Parathyroid adenoma (tissue), 2 donors: ENCODE data around the gene SCCPDH.

Source experiments
- H2AFZ ChIP-seq: fragments of 300-600 bp; sonication (generic); one replicate; pipeline ENCODE4 v1.7.0; 2017; ENCODE audit warnings: antibody characterized with exemption, mild to moderate bottlenecking
- H3K27ac ChIP-seq: fragments of 300-600 bp; sonication (generic); one replicate; pipeline ENCODE4 v1.7.0; 2017
- H3K27me3 ChIP-seq: fragments of 300-600 bp; sonication (generic); one replicate; pipeline ENCODE4 v1.7.0; 2017; ENCODE audit warnings: low read length; ENCODE audit not compliant: control insufficient read depth, insufficient read depth
- H3K36me3 ChIP-seq: fragments of 300-600 bp; sonication (generic); one replicate; pipeline ENCODE4 v1.7.0; 2017; ENCODE audit warnings: low read length; ENCODE audit not compliant: control insufficient read depth, insufficient read depth
- H3K4me1 ChIP-seq: fragments of 300-600 bp; sonication (generic); one replicate; pipeline ENCODE4 v1.7.0; 2017; ENCODE audit warnings: control low read depth
- H3K4me2 ChIP-seq: fragments of 300-600 bp; sonication (generic); one replicate; pipeline ENCODE4 v1.7.0; 2017; ENCODE audit warnings: low read length
- H3K4me3 ChIP-seq: fragments of 300-600 bp; sonication (generic); one replicate; pipeline ENCODE4 v1.7.0; 2017; ENCODE audit warnings: low read depth, low read length
- H3K79me2 ChIP-seq: fragments of 300-600 bp; sonication (generic); one replicate; pipeline ENCODE4 v1.7.0; 2017; ENCODE audit warnings: control low read depth
- H3K9ac ChIP-seq: fragments of 300-600 bp; sonication (generic); one replicate; pipeline ENCODE4 v1.7.0; 2017; ENCODE audit warnings: mild to moderate bottlenecking
- H3K9me3 ChIP-seq: fragments of 300-600 bp; sonication (generic); one replicate; pipeline ENCODE4 v1.7.0; 2017; ENCODE audit warnings: low read length; ENCODE audit not compliant: control insufficient read depth
- TF ChIP-seq, protein P1 (sequence below): fragments of 300-600 bp; sonication (generic); IDR thresholded peaks from one replicate; pipeline ENCODE4 v1.7.0; 2017; ENCODE audit warnings: antibody characterized with exemption, mild to moderate bottlenecking
- donor health status: primary hyperparathyroidism.

Gene SCCPDH, protein sequence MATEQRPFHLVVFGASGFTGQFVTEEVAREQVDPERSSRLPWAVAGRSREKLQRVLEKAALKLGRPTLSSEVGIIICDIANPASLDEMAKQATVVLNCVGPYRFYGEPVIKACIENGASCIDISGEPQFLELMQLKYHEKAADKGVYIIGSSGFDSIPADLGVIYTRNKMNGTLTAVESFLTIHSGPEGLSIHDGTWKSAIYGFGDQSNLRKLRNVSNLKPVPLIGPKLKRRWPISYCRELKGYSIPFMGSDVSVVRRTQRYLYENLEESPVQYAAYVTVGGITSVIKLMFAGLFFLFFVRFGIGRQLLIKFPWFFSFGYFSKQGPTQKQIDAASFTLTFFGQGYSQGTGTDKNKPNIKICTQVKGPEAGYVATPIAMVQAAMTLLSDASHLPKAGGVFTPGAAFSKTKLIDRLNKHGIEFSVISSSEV

DNA sequence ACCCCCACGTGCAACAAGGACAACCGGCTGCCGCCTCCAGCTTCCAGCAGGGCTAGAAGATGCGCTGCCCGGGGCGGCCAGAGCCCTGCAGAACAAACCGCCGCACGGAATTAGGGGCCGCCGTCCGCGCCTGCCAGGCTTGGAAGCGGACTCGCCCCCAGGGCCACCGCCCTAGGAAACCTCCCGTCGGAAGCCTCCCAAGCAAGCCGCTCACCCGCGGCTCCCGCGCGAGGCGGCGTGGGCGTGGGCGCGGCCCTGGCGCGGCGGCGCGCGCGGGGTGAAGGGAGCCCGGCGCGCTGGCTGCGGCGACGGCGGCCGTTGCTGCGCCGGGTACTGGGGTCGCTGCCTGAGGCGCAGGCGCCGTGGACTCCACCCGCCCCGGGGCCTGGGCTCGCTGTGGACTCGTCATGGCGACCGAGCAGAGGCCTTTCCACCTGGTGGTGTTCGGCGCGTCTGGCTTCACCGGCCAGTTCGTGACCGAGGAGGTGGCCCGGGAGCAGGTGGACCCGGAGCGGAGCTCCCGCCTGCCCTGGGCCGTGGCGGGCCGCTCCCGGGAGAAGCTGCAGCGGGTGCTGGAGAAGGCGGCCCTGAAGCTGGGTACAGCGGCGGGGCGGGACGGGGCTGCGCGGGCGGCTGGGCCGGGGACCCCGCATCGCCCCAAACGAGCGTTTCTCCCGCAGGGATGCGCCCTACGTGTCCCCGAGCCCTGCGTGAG is at the start of gene SCCPDH:
TSS of gene SCCPDH (plus strand) at position 394 of the 715 bp plus-strand sequence. CDS start at position 408, 14 bp downstream.
- H3K4me1 ChIP-seq: no peaks in the 10 kb centered on the region
- H3K4me2 ChIP-seq: peak within 1 kb of the TSS; percentile 89
- H3K27ac ChIP-seq: peak within 1 kb of the TSS; percentile 61
- TF ChIP-seq, protein P1, sequence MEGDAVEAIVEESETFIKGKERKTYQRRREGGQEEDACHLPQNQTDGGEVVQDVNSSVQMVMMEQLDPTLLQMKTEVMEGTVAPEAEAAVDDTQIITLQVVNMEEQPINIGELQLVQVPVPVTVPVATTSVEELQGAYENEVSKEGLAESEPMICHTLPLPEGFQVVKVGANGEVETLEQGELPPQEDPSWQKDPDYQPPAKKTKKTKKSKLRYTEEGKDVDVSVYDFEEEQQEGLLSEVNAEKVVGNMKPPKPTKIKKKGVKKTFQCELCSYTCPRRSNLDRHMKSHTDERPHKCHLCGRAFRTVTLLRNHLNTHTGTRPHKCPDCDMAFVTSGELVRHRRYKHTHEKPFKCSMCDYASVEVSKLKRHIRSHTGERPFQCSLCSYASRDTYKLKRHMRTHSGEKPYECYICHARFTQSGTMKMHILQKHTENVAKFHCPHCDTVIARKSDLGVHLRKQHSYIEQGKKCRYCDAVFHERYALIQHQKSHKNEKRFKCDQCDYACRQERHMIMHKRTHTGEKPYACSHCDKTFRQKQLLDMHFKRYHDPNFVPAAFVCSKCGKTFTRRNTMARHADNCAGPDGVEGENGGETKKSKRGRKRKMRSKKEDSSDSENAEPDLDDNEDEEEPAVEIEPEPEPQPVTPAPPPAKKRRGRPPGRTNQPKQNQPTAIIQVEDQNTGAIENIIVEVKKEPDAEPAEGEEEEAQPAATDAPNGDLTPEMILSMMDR: no peak
- no peaks in the 10 kb centered on the region for H3K36me3 ChIP-seq
- peak within 1 kb of the TSS; percentile 84 for H2AFZ ChIP-seq
- H3K9me3 ChIP-seq: no peaks in the 10 kb centered on the region
- H3K79me2 ChIP-seq: no peaks in the 10 kb centered on the region
- no peak within 1 kb of the TSS for H3K9ac ChIP-seq
- no peaks in the 10 kb centered on the region for H3K27me3 ChIP-seq
- peak within 1 kb of the TSS; percentile 58 for H3K4me3 ChIP-seq

DNA sequence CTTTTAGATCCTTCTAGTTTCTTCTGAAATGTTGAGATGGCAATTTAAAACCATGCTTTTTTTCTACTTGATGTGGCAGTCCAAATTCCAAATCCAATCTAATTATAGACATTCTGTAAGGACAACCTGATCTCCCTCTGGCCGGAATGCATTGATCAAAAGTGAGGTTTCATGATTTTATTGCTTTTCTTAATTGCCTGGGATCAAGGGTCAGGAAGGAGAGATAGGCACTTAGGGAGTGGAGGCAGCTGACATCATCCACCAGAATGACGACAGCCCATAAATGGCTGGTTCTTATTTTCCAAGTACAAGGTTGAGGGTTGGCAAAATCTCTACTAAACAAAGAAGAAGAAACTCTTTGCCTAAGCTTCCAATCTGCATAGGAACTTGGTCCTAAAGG is 46.4 kb upstream of the SCCPDH start:
- Histone ChIP-seq H3K27me3 (no peaks in the 10 kb centered on the region), H3K9me3 (no peaks in the 10 kb centered on the region), H2AFZ (no peak overlapping the region), H3K9ac (no peak overlapping the region), H3K4me2 (no peak overlapping the region), H3K4me3 (no peak overlapping the region), H3K36me3 (no peaks in the 10 kb centered on the region), H3K4me1 (no peaks in the 10 kb centered on the region), H3K27ac (no peak overlapping the region), H3K79me2 (no peaks in the 10 kb centered on the region)
- TF ChIP-seq, protein P1: no peak

DNA sequence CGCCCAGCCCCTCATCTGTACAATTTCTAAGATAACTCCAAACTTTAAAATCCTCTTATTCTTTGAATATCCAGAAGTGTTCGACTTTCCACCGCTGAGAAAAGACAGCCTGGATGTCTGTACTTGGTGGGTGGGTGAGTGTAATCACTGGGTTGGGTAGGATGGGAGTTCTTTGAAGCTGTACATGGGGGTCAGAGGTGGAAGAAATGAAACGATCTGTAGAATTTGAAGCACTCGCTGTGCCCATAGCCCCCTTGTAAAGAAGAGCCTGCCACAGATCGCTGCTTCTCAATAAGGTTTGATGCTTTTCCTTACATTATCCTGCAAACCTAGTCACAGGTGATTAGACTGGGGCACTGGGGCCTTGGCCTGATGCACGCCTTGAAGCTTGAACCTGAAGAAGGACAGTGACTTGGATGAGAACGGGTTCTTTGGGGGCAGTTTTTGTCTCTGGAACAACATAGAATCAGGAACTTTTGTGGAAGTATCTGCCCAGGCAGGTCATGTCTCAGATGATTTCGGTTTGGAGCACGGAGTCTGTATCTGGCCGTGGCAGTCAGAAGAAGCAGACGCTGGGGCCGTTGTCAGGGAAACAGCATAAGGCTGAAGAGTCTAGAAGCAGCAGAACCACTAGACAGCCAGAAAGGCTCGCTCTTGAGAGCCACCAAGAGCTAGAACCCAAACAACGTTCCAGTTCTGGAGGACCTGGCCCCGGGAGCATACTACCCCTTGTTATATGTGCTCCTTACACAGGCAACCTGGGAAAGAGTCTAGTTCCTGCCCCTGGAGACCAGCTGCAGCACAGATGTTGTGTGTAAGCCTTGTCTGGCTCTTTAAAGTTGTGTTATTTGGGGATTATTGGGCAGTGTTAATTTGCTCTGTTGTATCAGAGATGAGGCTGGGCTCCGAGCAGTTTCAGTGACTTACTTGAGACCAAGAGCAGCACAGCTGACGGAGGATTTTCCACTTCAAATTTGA is 45.1 kb upstream of the SCCPDH start:
- Histone ChIP-seq H3K36me3 (no peaks in the 10 kb centered on the region), H3K79me2 (no peaks in the 10 kb centered on the region), H3K4me3 (no peak overlapping the region), H3K27me3 (no peaks in the 10 kb centered on the region), H3K9ac (no peak overlapping the region), H3K9me3 (no peaks in the 10 kb centered on the region), H2AFZ (no peak overlapping the region), H3K4me2 (no peak overlapping the region), H3K4me1 (no peaks in the 10 kb centered on the region), H3K27ac (no peak overlapping the region)
- TF ChIP-seq, protein P1: no peak

DNA sequence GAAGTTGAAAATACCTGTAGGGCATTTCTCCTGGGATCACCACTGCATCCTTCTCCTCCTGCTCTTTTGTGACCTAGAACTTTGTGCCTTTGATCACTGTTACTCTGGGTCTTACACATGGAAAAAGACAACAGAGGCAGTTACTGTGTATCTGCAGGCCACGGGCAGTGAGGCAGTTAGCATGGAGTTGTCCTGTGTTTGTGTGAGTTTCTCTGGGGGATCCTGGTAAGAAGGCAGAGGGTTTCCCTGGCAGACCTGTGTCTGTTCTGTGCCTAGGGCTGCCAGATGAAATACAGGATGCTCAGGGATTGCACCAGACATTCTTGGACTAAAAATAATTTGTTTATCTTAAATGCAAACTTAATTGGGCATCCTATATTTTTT is 44.4 kb upstream of the SCCPDH start:
- Histone ChIP-seq H3K27ac (no peak overlapping the region), H3K4me3 (no peak overlapping the region), H3K27me3 (no peaks in the 10 kb centered on the region), H3K4me1 (no peaks in the 10 kb centered on the region), H3K9ac (no peak overlapping the region), H3K36me3 (no peaks in the 10 kb centered on the region), H3K4me2 (no peak overlapping the region), H3K9me3 (no peaks in the 10 kb centered on the region), H3K79me2 (no peaks in the 10 kb centered on the region), H2AFZ (no peak overlapping the region)
- TF ChIP-seq, protein P1: no peak
